ENCODE data around the gene OTX2.

DNA sequence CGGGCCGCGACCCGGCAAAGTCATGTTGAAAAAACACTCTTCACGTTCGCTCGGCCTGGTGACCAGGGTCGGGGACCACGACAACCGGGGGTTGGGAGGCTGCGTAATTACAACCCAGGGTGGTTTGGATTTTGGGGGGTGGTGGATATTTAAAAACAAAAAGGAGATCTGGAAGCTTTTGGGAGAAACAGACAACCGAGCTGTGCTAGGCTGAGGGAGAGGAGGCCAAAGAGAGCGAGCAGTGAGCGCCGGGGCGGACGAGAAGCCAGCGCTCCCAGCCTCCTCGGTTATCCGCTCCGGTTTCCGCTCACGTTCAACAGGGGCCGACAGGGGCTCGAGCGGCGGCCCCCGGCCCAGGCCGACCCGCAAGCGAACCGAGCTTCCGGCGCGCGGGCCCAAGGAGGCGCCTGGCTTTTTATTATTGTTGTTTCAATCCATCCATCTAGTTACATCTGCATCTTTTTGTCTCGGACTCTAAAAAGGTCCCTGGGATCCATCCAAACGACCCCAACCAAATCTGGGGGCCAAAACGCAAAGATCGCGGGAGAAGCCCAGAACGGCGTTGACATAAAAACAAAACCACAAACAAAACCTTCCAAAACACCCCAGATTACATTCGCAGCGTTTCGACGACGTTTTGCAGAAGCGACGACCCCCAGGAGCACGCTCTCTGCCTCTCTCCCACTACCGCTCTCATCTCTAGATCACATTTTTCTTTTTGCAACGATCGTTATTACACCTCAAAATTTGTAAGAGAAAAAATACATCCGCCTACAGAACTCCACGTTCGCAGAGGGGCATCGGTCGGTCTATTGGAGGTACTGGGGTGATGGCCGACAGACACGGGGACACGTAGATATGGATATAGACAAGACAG lies 771 bp downstream of the OTX2 start:
- TF ChIP-seq, protein P1, sequence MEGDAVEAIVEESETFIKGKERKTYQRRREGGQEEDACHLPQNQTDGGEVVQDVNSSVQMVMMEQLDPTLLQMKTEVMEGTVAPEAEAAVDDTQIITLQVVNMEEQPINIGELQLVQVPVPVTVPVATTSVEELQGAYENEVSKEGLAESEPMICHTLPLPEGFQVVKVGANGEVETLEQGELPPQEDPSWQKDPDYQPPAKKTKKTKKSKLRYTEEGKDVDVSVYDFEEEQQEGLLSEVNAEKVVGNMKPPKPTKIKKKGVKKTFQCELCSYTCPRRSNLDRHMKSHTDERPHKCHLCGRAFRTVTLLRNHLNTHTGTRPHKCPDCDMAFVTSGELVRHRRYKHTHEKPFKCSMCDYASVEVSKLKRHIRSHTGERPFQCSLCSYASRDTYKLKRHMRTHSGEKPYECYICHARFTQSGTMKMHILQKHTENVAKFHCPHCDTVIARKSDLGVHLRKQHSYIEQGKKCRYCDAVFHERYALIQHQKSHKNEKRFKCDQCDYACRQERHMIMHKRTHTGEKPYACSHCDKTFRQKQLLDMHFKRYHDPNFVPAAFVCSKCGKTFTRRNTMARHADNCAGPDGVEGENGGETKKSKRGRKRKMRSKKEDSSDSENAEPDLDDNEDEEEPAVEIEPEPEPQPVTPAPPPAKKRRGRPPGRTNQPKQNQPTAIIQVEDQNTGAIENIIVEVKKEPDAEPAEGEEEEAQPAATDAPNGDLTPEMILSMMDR (IDR thresholded peaks at IDR 0.05) = no peak
- no peak for TF ChIP-seq POLR2A (IDR thresholded peaks at IDR 0.05)

Data from tibial nerve (tissue), 3 donors.